GM12872 (cell line): ENCODE measurements around the gene NFKB1.
A peak's percentile ranks its signal among the peaks of the same experiment; 100 is the strongest.

Experiments
- TF ChIP-seq, protein P1 (sequence below): IDR thresholded peaks from 3 replicates; pipeline ENCODE4 v1.5.1; 2011; ENCODE audit warnings: low read depth, mild to moderate bottlenecking, low read length, moderate library complexity; ENCODE audit not compliant: insufficient read depth

NFKB1 gene

DNA sequence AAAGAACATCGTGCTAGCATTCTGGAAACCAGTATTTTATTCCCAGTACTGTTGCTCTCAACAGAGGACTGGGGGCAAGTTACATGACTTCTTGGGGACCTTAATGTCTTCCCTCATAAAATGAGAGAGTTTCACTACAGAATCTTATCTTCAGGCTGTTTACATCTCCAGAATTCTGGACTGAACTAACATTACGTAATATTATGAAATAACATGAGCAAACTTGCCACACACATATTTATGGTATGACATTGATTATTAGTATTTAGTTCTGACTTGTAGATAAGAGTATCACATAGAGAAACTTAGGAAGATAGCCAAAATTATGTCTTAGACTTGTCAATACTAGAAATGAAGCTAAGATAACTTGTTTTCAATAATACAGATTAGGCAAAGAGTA, 68.0 kb downstream of the NFKB1 start:
- TF ChIP-seq, protein P1, sequence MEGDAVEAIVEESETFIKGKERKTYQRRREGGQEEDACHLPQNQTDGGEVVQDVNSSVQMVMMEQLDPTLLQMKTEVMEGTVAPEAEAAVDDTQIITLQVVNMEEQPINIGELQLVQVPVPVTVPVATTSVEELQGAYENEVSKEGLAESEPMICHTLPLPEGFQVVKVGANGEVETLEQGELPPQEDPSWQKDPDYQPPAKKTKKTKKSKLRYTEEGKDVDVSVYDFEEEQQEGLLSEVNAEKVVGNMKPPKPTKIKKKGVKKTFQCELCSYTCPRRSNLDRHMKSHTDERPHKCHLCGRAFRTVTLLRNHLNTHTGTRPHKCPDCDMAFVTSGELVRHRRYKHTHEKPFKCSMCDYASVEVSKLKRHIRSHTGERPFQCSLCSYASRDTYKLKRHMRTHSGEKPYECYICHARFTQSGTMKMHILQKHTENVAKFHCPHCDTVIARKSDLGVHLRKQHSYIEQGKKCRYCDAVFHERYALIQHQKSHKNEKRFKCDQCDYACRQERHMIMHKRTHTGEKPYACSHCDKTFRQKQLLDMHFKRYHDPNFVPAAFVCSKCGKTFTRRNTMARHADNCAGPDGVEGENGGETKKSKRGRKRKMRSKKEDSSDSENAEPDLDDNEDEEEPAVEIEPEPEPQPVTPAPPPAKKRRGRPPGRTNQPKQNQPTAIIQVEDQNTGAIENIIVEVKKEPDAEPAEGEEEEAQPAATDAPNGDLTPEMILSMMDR, result no peak

DNA sequence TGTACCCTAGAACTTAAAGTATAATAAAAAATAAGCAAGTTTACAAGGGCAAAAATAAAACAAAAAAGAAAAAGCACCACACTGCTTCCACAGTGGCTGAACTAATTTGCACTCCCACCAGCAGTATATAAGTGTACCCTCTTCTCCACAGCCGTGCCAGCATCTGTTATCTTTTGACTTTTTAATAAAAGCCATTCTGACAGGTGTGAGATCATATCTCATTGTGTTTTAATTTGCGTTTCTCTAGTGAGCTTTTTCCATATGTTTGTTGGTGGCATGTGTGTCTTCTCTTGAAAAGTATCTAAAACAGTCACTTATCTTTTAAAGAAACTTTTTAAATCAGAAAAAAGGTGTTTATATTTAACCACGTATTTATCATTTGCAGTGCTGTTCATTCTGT, 71.3 kb downstream of the NFKB1 start:
- TF ChIP-seq, protein P1, result no peak

DNA sequence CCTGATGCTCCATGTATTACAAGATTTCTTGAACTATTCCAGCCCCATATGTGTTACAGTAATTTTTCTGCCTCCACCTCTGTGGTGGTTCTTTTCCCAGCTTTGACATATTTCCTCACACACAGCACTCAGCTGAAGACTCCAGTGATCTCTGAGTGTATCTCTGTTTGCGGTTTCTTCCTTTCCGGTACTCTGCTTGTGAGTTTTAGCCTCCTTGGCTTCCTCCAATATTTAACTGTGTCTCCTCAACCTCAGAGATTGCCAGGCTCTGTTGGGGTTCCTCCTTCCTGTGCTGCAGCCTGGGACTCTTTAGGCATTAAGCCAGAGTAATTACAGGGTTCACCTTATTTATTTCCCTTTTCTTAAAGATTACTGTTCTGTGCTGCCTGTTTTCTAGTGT, 73.2 kb downstream of the NFKB1 start:
- TF ChIP-seq, protein P1, result no peak

DNA sequence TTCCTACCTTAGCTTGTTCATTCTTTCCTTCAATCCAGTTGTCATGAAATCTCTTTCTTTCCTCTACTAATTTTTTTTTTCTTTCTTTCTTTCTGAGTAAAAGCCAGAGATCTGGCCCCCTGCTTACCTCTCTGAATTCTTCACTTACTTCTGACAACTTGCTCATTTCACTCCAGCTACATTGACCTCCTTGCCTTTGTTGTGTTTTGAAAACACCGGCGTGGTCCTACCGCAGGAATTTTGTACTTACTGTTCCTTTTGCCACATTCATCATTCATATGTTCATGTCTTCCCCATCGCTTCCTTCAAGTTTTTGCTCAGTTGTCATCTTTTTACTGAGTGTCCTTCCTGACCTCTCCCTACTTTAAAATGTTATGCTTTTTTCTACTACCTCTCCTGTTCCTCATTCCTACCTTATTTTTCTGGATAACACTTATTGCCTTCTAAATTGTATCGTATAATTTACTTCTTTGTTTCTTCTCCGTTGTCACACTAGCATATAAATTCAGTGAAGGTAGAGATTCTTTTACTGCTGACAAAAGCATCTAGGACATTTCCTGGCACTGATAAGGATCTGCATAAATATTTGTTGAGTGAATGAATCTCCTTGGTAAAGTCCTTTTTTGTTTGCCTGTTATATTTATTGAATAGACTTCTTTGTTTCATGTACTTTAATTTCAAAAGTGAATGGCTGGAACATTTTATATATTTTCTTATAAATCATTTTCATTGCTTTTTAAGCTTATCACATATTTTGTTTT, 74.4 kb downstream of the NFKB1 start:
- TF ChIP-seq, protein P1, result no peak

DNA sequence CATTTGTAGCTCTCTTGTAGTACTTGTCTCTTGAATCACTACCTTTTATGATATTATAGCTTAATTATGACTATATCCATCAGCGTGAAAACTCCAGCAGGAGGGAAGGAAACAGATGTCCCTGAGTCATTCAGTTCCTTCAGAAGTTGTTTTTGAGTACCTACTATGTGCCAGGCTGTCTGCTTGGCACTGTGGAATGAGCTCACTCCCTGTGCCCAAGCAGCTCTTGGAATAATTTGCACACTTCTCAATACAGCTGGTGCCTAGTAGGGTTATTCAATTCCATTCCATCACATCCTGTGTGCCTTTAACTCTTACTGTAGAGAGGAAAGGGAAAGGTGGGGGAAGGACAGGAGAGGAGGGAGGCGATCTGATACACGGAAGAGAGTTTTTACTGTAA, 77.1 kb downstream of the NFKB1 start:
- TF ChIP-seq, protein P1, result no peak

DNA sequence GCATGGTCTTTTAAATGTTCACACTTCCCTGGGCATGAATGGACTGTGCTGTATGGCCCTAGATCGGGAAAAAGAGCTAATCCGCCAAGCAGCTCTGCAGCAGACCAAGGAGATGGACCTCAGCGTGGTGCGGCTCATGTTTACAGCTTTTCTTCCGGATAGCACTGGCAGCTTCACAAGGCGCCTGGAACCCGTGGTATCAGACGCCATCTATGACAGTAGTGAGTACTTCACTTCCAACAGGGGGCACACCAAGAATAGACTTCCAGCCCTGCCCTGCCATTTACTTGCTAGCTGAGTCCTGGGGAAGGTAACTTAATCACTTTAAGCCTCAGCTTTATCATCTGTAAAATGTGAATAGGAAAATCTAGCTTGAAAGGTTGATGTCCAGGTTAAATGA, 77.7 kb downstream of the NFKB1 start:
- TF ChIP-seq, protein P1, result 0 out of 3 replicates have a peak, but pooled peaks have one; percentile 5

DNA sequence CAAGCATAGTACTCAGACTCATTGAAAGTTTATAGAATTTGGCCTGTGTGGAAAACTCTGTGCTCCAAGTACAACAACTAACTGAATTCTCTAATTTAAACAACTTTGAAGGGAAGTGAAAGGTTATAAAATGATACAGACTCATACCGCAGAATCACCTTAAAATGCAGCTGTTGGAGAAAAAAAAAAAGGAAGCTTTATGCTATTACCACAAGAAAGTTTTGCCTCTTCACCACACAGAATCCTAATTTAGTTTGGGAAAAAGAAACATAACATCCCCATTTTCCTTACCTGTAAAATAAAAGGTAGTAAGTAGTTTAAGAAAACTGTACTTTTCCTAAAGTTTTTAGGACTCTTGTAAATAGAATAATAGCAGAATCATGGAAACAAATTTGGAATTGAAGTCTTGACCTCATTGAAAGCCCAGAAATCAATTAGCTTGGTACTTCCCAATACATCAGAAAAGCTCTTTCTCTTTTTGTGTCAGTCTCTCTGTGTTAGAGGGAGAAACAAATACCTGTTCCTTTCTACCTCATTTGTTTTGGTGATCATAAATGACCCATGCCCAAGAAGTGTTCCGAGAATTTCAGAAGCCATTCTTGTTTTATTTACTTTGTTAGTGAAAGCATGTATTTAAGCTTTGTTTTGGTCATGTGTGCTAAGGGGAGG, 78.8 kb downstream of the NFKB1 start:
- TF ChIP-seq, protein P1, result no peak
